ENCODE results near the gene KCNC2. TPM values are rescaled to one million over a fixed set of nuclear protein-coding genes. Genes with fewer than 3 reads are reported as not detected.

Gene KCNC2
- not detected in 2 replicates for polyA plus RNA-seq (2011; rRNA removed)
- polyA minus RNA-seq (2011; rRNA and poly(A)+ RNA removed) = not detected in 2 replicates

DNA sequence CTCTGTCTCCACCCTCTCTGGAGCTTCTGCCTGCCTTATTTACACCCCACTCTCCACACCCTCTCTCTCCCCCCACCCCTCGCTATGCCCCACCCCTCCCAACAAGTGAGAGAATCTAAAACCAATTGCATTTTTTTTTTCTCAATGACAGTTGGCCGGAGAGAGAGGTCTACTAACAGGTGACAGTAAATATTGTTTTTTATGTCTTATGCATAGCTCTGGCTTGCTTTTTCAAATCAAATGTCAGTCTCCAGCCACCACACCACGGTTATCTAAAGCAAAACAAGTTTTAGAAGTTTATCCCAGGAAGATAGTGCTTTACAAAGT lies at the start of gene KCNC2:
Gene KCNC2 (minus strand): TSS at position 28 of the 327 bp plus-strand sequence.
- CTCF ChIA-PET = no interaction called here
- no peak for TF ChIP-seq CTCF (IDR thresholded peaks at IDR 0.05; ENCODE audit: low read depth, low read length)
- DNase-seq (ENCODE audit: low read depth, low spot score) = no peak
- POLR2A ChIA-PET = no interaction called here
- Histone ChIP-seq H3K4me3 (ENCODE audit: low read depth, low read length) (no peak within 1 kb of the TSS), H3K9me3 (ENCODE audit: control insufficient read depth, insufficient read depth, low read length) (peaks cover 5% of the 10 kb centered on the region; the same call in 1 of the 2 replicates), H3K27ac (ENCODE audit: low read depth, low read length) (no peak within 1 kb of the TSS), H3K27me3 (ENCODE audit: control insufficient read depth, insufficient read depth, low read length) (peaks cover 46% of the 10 kb centered on the region)

- no peak overlapping the region for H3K27ac ChIP-seq (ENCODE audit: low read depth, low read length)
Observed at GRCh38 chr12:75259143-75259542, 49.5 kb upstream of the KCNC2 start.

DNA sequence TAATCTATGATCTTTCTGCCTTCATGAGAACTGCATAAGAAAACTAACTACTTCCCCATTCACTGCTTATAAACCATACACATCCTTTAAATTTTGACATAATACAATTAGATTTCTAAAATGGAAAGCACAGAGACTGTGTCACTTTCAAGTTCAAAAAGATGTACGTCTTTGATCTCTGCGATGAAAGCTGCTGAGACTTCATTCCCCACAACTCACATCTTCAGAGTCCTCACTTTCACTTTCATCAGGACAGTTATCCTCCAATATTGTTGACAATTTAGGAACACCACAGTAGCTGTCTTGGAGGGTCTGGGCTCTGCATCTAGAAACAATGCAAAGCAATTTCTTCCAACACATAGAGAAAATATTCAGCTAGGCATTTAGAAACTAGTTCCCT lies 47.9 kb upstream of the KCNC2 start:
- Histone ChIP-seq H3K4me3 (ENCODE audit: low read depth, low read length) (no peak overlapping the region; the same call in 1 of the 2 replicates), H3K27ac (ENCODE audit: low read depth, low read length) (no peak overlapping the region), H3K27me3 (ENCODE audit: control insufficient read depth, insufficient read depth, low read length) (no peaks in the 10 kb centered on the region), H3K9me3 (ENCODE audit: control insufficient read depth, insufficient read depth, low read length) (no peaks in the 10 kb centered on the region)
- no peak for TF ChIP-seq CTCF (IDR thresholded peaks at IDR 0.05; ENCODE audit: low read depth, low read length)
- POLR2A ChIA-PET = no interaction called here
- CTCF ChIA-PET = no interaction called here
- no peak for DNase-seq (ENCODE audit: low read depth, low spot score)

More at GRCh38 chr12:75259143-75259542, 49.5 kb upstream of the KCNC2 start:
- no peak for TF ChIP-seq CTCF (IDR thresholded peaks at IDR 0.05; ENCODE audit: low read depth, low read length)
- Histone ChIP-seq H3K27me3 (ENCODE audit: control insufficient read depth, insufficient read depth, low read length) (no peaks in the 10 kb centered on the region), H3K9me3 (ENCODE audit: control insufficient read depth, insufficient read depth, low read length) (no peaks in the 10 kb centered on the region), H3K4me3 (ENCODE audit: low read depth, low read length) (no peak overlapping the region)
- ChIA-PET POLR2A (no interaction called here), CTCF (no interaction called here)
- no peak for DNase-seq (ENCODE audit: low read depth, low spot score)

DNA sequence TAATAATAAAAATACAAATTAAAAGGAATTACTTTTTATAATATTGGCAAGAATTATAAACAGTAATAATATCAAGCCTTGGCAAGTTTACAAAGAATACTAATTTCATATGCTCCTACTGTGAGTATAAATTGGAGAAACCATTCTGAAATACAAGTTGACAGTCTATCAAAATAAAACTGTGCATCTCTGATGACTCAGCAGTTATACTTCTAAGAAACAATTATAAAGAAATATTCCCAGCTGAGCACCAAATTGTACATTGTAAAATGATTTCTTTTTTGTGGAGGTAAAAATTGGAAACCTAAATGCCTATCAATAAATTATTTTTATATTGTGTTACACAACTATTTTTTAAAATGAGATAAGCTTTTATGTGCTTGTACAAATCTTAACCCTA lies 35.5 kb upstream of the KCNC2 start:
- Histone ChIP-seq H3K9me3 (ENCODE audit: control insufficient read depth, insufficient read depth, low read length) (no peaks in the 10 kb centered on the region), H3K27ac (ENCODE audit: low read depth, low read length) (no peak overlapping the region), H3K27me3 (ENCODE audit: control insufficient read depth, insufficient read depth, low read length) (no peaks in the 10 kb centered on the region), H3K4me3 (ENCODE audit: low read depth, low read length) (no peak overlapping the region)
- ChIA-PET CTCF (no interaction called here), POLR2A (no interaction called here)
- no peak for TF ChIP-seq CTCF (IDR thresholded peaks at IDR 0.05; ENCODE audit: low read depth, low read length)
- no peak for DNase-seq (ENCODE audit: low read depth, low spot score)

- ChIA-PET POLR2A (no interaction called here), CTCF (no interaction called here)
- H3K4me3 ChIP-seq (ENCODE audit: low read depth, low read length) = no peak overlapping the region
- H3K27me3 ChIP-seq (ENCODE audit: control insufficient read depth, insufficient read depth, low read length) = no peaks in the 10 kb centered on the region
- TF ChIP-seq CTCF (IDR thresholded peaks at IDR 0.05; ENCODE audit: low read depth, low read length) = no peak
- no peaks in the 10 kb centered on the region for H3K9me3 ChIP-seq (ENCODE audit: control insufficient read depth, insufficient read depth, low read length)
- DNase-seq (ENCODE audit: low read depth, low spot score) = no peak
- no peak overlapping the region for H3K27ac ChIP-seq (ENCODE audit: low read depth, low read length)
Observed at GRCh38 chr12:75239987-75240386, 30.3 kb upstream of the KCNC2 start.

Data from AG04450 (cell line).